Mucosa of rectum (tissue), 2 donors: ENCODE measurements around the gene PRRG2.
"Not testable (repeated sequence)": the region's sequence is repeated elsewhere in the genome, so short reads cannot be mapped to it uniquely, and the experiment has no call there.

Experiments
- H3K27ac ChIP-seq, 2 donors: one replicate each; pipeline ENCODE4 v1.7.0; 2013; ENCODE audit warnings: inconsistent platforms in 2 of 2, low read depth in 2 of 2, low read length in 2 of 2
- H3K27me3 ChIP-seq, 2 donors: one replicate each; pipeline ENCODE4 v1.7.0; 2013; ENCODE audit warnings: low read length in 2 of 2; ENCODE audit not compliant: control insufficient read depth in 2 of 2, insufficient read depth in 2 of 2
- H3K36me3 ChIP-seq, 2 donors: one replicate each; pipeline ENCODE4 v1.7.0; 2013; ENCODE audit warnings: low read length in 2 of 2; ENCODE audit not compliant: control insufficient read depth in 2 of 2, insufficient read depth in 2 of 2
- H3K4me1 ChIP-seq, 2 donors: one replicate each; pipeline ENCODE4 v1.7.0; 2013; ENCODE audit warnings: low read length in 2 of 2, mild to moderate bottlenecking in 1 of 2; ENCODE audit not compliant: control insufficient read depth in 2 of 2, insufficient read depth in 2 of 2
- H3K4me3 ChIP-seq, 2 donors: one replicate each; pipeline ENCODE4 v1.7.0; 2013; ENCODE audit warnings: low read length in 2 of 2
- H3K9ac ChIP-seq, 2 donors: one replicate each; pipeline ENCODE4 v1.7.0; 2013; ENCODE audit warnings: low read length in 2 of 2, low read depth in 1 of 2, mild to moderate bottlenecking in 1 of 2
- H3K9me3 ChIP-seq, 2 donors: one replicate each; pipeline ENCODE4 v1.7.0; 2013; ENCODE audit warnings: low read length in 2 of 2; ENCODE audit not compliant: control insufficient read depth in 2 of 2
- donor health status: healthy.
- donor health status: Normal muscosa, but diverticular disease.

Gene PRRG2

DNA sequence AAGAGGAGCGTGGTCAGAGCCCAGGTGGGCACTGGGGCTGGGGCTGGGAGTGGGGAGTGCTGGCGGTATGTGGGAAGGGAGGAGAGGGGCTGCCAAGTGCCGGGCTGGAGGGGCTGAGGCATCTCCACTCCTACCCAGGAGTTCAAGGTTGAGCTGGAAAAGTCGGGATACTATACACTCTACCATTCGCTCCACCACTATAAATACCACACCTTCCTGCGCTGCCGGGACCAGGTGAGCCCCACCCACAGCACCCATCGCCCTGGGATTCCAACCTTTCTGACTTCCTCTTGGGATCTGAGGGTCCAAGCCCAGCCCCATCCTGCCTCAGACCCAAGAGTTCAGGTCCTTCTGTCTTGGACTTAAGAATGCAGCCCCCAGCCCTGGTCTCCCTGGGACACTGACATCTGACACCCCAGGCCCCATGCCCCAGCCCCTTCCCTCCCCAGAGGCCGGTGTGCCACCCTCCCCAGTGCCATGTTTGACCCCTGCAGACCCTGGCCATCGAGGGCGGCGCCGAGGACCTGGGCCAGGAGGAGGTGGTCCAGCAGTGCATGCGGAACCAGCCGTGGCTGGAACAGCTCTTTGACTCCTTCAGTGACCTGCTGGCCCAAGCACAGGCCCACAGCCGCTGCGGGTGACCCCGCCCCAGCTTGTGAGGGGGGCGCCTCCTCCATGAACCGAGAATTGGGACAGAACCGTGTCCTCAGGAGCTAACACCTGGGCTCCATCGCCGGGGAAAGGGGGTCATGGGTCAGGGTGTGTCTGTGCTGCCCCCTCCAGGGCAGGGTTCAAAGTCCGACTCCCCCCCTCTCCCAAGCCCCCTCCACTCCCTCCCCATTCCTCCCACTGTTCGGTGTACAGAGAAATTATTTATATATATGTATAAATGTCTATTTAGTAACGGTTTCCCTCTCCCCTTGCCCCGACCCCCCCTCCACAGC lies 44.1 kb downstream of the PRRG2 start:
- H3K9me3 ChIP-seq, result no peaks in the 10 kb centered on the region
- H3K27me3 ChIP-seq, result no peaks in the 10 kb centered on the region
- no peak overlapping the region for H3K4me3 ChIP-seq
- H3K27ac ChIP-seq, result no peak overlapping the region
- H3K4me1 ChIP-seq, result no peaks in the 10 kb centered on the region
- peaks cover 15 to 26% of the 10 kb centered on the region in 2 donors for H3K36me3 ChIP-seq
- no peak overlapping the region for H3K9ac ChIP-seq

DNA sequence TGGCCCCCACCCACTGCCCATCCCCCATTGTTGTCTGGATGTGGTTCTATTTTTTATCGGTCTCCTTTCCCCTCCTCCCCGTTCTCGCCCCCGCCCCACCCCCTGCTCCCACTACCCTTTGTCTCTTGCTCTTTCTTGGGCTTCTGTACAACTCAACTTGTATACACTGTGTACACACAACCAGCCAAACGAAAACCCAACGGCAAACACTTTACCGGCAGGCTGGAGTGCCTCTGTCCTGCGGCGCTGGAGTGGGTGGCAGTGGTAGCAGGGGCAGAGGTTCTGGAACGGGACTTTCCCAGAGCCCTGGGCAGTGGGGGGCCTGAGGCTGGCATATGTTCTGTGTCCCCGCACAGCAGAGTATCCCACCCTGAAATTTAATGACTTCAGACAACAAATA lies 45.1 kb downstream of the PRRG2 start:
- Histone ChIP-seq H3K36me3 (peaks cover 14 to 24% of the 10 kb centered on the region in 2 donors), H3K27ac (no peak overlapping the region), H3K9me3 (no peaks in the 10 kb centered on the region), H3K27me3 (no peaks in the 10 kb centered on the region), H3K4me1 (no peaks in the 10 kb centered on the region), H3K9ac (no peak overlapping the region), H3K4me3 (no peak overlapping the region)

DNA sequence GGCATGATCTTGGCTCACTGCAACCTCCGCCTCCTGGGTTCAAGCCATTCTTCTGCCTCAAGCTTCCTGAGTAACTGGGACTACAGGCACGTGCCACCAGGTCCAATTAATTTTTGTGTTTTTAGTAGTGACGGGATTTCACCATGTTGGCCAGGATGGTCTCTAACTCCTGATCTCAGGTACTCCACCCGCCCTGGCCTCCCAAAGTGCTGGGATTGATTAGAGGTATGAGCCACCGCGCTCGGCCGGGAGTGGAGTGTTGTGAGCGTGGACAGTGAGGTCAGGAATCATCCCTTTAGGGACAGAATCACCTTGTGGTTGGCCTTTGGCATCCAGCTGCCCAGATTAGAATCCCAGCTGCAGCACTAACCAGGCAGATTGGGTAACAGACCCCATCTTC lies 48.5 kb downstream of the PRRG2 start:
- Histone ChIP-seq H3K4me3 (no peak overlapping the region), H3K9ac (no peak overlapping the region), H3K9me3 (no peaks in the 10 kb centered on the region), H3K4me1 (no peaks in the 10 kb centered on the region), H3K36me3 (peaks cover 8 to 11% of the 10 kb centered on the region in 2 donors), H3K27me3 (no peaks in the 10 kb centered on the region), H3K27ac (no peak overlapping the region)

DNA sequence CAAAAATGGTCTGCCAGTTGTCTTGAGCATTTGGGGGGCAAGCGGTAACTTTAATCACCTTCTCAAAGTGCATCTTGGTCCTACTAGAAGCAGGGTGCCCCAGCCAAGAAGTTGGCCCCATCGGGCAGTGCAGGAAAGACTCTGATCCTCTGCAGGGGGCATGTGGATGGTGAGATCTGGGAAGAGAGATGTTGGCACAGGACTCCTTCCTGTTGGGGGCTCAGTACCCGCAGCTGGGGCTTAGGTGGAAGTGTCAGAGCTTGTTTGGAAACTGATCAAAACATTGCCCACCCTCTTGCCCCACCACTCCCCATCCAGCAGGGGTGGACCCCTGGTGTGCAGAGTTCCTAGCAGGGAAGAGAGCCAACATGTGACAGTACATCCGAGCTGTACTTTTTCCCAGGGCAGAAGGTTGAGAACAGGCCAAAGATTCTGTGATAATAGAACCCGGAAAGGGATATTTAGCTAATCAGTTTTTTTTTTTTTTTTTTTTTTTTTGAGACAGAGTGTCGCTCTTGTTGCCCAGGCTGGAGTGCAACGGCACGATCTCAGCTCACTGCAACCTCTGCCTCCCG lies 50.0 kb downstream of the PRRG2 start:
- no peak overlapping the region for H3K4me3 ChIP-seq
- no peak overlapping the region for H3K27ac ChIP-seq
- no peaks in the 10 kb centered on the region for H3K4me1 ChIP-seq
- H3K36me3 ChIP-seq, result peaks cover 3 to 7% of the 10 kb centered on the region in 2 donors
- no peaks in the 10 kb centered on the region for H3K27me3 ChIP-seq
- H3K9ac ChIP-seq, result no peak overlapping the region
- no peaks in the 10 kb centered on the region for H3K9me3 ChIP-seq

DNA sequence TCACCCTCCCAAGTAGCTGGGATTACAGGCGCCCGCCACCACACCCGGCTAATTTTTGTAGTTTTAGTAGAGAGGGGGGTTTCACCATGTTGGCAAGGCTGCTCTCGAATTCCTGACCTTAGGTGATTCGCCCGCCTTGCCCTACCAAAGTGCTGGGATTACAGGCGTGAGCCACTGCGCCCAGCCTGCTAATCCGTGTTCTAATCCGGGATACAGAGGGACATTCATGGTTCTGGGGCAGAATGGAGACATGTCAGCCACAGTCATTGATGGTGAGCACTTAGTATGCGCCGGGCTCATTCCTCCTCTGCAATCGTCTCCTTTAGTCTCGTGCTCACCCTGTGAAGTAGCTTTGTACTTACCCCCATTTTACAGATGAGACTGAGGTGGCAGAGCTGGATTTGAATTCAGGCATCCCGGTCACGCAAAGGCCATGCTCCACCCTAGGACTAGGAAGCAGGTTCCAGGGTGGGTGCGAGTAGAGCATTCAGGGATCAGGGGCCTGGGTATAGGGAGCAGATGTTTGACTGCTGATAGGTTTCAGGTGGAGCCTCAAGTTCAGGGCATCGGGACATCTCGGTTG lies 50.6 kb downstream of the PRRG2 start:
- Histone ChIP-seq H3K4me3 (no peak overlapping the region), H3K27ac (no peak overlapping the region), H3K4me1 (peaks cover 0 to under 1% of the 10 kb centered on the region in 2 donors), H3K36me3 (peaks cover 3 to 9% of the 10 kb centered on the region in 2 donors), H3K9ac (no peak overlapping the region), H3K27me3 (no peaks in the 10 kb centered on the region), H3K9me3 (no peaks in the 10 kb centered on the region)

DNA sequence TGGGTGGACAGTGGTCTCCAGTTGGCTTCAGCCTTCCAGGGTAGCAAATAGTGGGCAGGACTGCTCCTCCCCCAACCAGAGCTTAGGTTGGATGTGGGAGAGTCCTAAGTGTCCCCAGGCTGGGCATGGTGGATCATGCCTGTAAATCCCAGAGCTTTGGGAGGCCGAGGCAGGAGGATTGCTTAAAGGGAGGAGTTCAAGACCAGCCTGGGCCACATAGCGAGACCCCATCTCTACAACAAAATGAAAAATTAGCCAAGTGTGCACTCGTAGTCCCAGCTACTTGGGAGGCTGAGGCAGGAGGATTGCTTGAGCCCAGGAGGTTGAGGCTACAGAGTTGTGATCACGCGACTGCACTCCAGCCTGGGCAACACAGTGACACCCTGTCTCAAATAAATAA lies 51.5 kb downstream of the PRRG2 start:
- Histone ChIP-seq H3K27me3 (no peaks in the 10 kb centered on the region), H3K36me3 (peaks cover 0 to 6% of the 10 kb centered on the region in 2 donors), H3K9me3 (no peaks in the 10 kb centered on the region), H3K4me3 (no peak overlapping the region), H3K9ac (no peak overlapping the region), H3K27ac (no peak overlapping the region), H3K4me1 (peaks cover 0 to 2% of the 10 kb centered on the region in 2 donors)

DNA sequence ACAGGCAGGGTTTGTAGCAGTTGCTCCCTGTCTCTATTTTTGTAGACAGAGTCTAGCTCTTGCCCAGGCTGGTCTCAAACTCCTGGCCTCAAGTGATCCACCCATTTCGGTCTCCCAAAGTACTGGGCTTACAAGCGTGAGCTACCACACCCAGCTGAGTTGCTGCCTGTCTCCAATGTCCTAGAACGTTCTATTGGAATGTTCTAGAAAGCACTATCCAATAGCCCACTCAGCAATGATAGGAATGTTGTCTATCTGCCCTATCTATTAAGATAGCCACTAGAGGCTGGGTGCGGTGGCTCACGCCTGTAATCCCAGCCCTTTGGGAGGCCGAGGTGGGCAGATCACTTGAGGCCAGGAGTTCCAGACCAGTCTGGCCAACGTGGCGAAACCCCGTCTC lies 52.2 kb downstream of the PRRG2 start:
- not testable (repeated sequence) for H3K9ac ChIP-seq, H3K9me3 ChIP-seq, H3K36me3 ChIP-seq, H3K27me3 ChIP-seq, H3K4me1 ChIP-seq, H3K4me3 ChIP-seq, H3K27ac ChIP-seq

DNA sequence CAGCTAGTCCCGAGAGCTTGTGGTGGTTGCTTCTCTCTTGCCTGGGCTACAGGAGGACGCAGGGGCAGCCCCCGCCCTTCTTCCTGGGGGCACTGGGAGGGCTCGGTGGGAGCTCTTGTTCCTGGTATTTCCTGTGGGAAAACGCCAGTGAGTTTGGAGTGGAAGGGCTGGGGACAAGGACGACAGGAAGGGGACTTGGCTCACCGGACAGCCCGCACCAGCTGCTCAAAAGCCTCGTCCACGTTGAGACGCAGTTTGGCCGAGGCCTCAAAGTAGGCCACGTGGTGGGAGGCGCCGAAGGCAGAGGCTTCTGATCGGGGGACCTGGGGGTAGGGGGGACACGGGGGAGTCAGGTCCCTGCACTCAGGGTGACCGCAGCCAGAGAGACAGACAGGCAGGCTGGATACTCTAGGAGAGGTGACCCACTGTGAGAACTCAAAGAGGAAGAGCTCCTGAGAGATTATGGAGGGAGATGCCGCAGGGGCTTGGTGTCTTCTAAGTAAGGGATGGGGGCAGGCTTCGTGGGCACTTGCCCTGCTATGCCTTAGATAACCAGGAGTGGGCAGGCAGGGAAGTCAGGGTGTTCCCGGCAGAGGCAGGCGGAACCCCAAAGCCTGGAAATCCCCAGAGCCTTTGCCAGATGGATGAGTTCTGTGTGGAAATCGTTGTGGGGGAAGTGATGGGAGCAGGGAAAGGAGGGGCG lies 54.6 kb downstream of the PRRG2 start:
- H3K9me3 ChIP-seq, result no peaks in the 10 kb centered on the region
- H3K27me3 ChIP-seq, result no peaks in the 10 kb centered on the region
- H3K4me1 ChIP-seq, result peaks cover 10 to 21% of the 10 kb centered on the region in 2 donors
- no peak overlapping the region for H3K9ac ChIP-seq
- H3K4me3 ChIP-seq, result no peak overlapping the region
- H3K27ac ChIP-seq, result no peak overlapping the region
- peaks cover 0 to 6% of the 10 kb centered on the region in 2 donors for H3K36me3 ChIP-seq

DNA sequence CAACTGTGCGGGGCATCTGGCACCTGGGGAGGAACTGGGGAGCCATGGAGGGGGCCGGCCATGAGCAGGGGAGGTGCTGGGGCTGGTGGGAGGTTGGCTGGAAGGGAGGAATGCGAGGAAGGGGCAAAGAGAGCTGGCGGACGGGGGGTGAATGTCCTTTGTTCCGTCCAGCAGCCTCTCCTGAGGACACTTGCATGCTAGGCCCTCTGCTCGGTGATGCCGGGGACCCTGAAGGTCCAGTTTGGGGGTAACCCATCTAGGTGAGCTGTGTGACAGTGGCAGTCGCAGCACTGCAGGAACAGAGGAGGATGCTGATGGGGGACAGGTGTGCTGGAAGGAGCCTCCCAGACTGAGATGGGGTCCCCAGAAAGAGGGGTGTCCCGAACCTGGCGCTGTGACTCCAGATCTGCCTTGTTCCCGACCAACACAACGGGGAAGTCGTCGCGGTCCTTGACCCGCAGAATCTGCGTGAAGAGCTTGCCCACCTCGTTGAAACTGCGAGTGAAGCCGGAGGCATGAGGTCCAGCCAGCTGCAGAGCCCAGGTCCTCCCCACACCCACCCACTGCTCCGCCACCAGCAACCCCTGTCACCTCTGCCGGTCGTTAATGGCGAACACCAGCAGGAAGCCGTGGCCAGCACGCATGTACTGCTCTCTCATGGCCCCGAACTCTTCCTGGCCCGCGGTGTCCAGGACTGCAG lies 55.3 kb downstream of the PRRG2 start:
- H3K9me3 ChIP-seq, result no peaks in the 10 kb centered on the region
- no peak overlapping the region for H3K4me3 ChIP-seq
- no peak overlapping the region for H3K9ac ChIP-seq
- peaks cover 17 to 26% of the 10 kb centered on the region in 2 donors for H3K4me1 ChIP-seq
- H3K36me3 ChIP-seq, result peaks cover 0 to 6% of the 10 kb centered on the region in 2 donors
- H3K27me3 ChIP-seq, result no peaks in the 10 kb centered on the region
- no peak overlapping the region for H3K27ac ChIP-seq
